Natural killer cell (primary cell): ENCODE results near the gene LGALS3BP. TPM values are rescaled to one million over a fixed set of nuclear protein-coding genes. Genes with fewer than 3 reads are reported as not detected.

ENCODE experiments used
- ATAC-seq, 3 donors: fragments of 150-1000 bp in 2 of 3; fragments of 200-7000 bp in 1 of 3; cut with Tn5 transposase; 1 replicate in 1 of 3; 2 replicates in 2 of 3; pipeline ENCODE4 v1.10.0; 2021; ENCODE audit warnings: mild to moderate bottlenecking in 2 of 3, moderate library complexity in 2 of 3
- DNase-seq, 2 donors: peaks; one replicate each; pipeline versions ENCODE4 v3.0.0 to v3.0.0-alpha.2; 2013 to 2021; ENCODE audit warnings: mixed read lengths in 1 of 2
- H3K27ac ChIP-seq: one replicate; pipeline ENCODE4 v1.5.1; 2013; ENCODE audit warnings: mild to moderate bottlenecking, low read length
- H3K27me3 ChIP-seq: one replicate; pipeline ENCODE4 v1.6.1; 2013; ENCODE audit warnings: low read length; ENCODE audit not compliant: control insufficient read depth, insufficient read depth
- H3K36me3 ChIP-seq: one replicate; pipeline ENCODE4 v1.6.1; 2013; ENCODE audit warnings: low read length; ENCODE audit not compliant: control insufficient read depth, insufficient read depth
- H3K4me1 ChIP-seq: one replicate; pipeline ENCODE4 v1.6.1; 2013; ENCODE audit warnings: low read length; ENCODE audit not compliant: control insufficient read depth, insufficient read depth
- H3K4me3 ChIP-seq: one replicate; pipeline ENCODE4 v1.5.1; 2013; ENCODE audit warnings: low read length
- H3K9me3 ChIP-seq: one replicate; pipeline ENCODE4 v1.6.1; 2013; ENCODE audit warnings: low read length; ENCODE audit not compliant: control insufficient read depth, insufficient read depth
- H3K27ac Mint-ChIP-seq, 2 donors: one replicate each; pipeline ENCODE4 v1.8.0; 2022; ENCODE audit warnings: mild to moderate bottlenecking in 2 of 2, mixed read lengths in 2 of 2, moderate library complexity in 1 of 2
- H3K27me3 Mint-ChIP-seq, 2 donors: one replicate each; pipeline ENCODE4 v1.8.0; 2022; ENCODE audit warnings: low read depth in 2 of 2, mixed read lengths in 2 of 2
- H3K36me3 Mint-ChIP-seq: one replicate; pipeline ENCODE4 v1.8.0; 2022; ENCODE audit warnings: mixed read lengths
- H3K4me1 Mint-ChIP-seq, 2 donors: one replicate each; pipeline ENCODE4 v1.8.0; 2022; ENCODE audit warnings: mixed read lengths in 2 of 2
- H3K4me3 Mint-ChIP-seq: one replicate; pipeline ENCODE4 v1.8.0; 2022; ENCODE audit warnings: mild to moderate bottlenecking, moderate library complexity, mixed read lengths
- H3K9me3 Mint-ChIP-seq, 2 donors: one replicate each; pipeline ENCODE4 v1.8.0; 2022; ENCODE audit warnings: mixed read lengths in 2 of 2
- WGBS: methylation state at CpG from one replicate; pipeline ENCODE4 v1.1.7; 2013; ENCODE audit warnings: missing lambda C conversion rate; ENCODE audit not compliant: insufficient coverage; 5-methylcytosine and 5-hydroxymethylcytosine counted together
- intact Hi-C: fragments of 100-400 bp; cut with micrococcal nuclease; formaldehyde crosslinking; loops from one replicate; pipeline ENCODE4 v1.14.2; 2022
- total RNA-seq, 4 donors: library from RNA; stranded (reverse); fragments of 120-200 nt in 1 of 4; gene quantifications; one replicate each; pipeline versions ENCODE4 v1.2.3 to v1.2.4, GENCODE V29; 2013 to 2022
- TF ChIP-seq, protein P1 (sequence below): fragments of 200-600 bp; IDR thresholded peaks from one replicate; pipeline ENCODE4 v1.8.0; 2022; ENCODE audit warnings: antibody characterized with exemption

Gene LGALS3BP
- total RNA-seq, 3 donors from 2014 or later (not counting 1 experiment from before 2014, with no cell fraction given), result 4.2 to 8.8 (median 4.2) TPM

DNA sequence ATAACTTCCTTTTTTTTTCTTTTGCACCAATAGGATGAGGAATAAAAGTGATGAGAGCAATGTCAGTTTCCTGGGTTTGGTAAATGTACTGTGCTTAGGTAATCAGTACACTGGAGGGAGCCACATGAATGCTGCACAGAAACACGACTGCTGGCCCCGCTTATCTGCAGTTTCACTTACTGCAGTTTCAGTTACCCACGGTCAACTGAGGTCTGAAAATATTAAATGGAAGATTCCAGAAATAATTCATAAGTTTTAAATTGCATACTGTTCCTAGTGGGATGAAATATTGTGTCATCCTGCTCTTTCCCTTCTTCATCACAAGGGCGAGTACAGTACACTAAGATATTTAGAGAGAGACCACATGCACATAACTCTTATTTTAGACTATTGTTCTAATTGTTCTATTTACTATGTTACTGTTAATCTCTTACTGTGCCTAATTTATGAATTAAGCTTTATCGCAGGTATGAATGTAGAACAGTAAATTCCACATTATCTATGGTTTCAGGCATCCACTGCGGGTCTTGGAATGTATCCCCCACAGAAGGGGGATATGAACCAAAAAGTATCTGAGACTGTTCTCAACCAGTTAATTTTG, 6.4 kb upstream of the LGALS3BP start:
- ATAC-seq (peak; percentile 40 to 74 (median 56)), DNase-seq (peak in 1 of 2 donors; percentile 56)
- no peak overlapping the region for H3K4me3 Mint-ChIP-seq
- H3K27ac Mint-ChIP-seq, result no peak overlapping the region
- H3K4me3 ChIP-seq, result no peak overlapping the region
- no peaks in the 10 kb centered on the region for H3K27me3 Mint-ChIP-seq
- peaks cover 14% of the 10 kb centered on the region for H3K4me1 ChIP-seq
- H3K9me3 ChIP-seq, result no peaks in the 10 kb centered on the region
- no peaks in the 10 kb centered on the region for H3K9me3 Mint-ChIP-seq
- no peak overlapping the region for H3K27ac ChIP-seq
- H3K36me3 Mint-ChIP-seq, result no peaks in the 10 kb centered on the region
- H3K36me3 ChIP-seq, result peaks cover 9% of the 10 kb centered on the region
- TF ChIP-seq, protein P1, sequence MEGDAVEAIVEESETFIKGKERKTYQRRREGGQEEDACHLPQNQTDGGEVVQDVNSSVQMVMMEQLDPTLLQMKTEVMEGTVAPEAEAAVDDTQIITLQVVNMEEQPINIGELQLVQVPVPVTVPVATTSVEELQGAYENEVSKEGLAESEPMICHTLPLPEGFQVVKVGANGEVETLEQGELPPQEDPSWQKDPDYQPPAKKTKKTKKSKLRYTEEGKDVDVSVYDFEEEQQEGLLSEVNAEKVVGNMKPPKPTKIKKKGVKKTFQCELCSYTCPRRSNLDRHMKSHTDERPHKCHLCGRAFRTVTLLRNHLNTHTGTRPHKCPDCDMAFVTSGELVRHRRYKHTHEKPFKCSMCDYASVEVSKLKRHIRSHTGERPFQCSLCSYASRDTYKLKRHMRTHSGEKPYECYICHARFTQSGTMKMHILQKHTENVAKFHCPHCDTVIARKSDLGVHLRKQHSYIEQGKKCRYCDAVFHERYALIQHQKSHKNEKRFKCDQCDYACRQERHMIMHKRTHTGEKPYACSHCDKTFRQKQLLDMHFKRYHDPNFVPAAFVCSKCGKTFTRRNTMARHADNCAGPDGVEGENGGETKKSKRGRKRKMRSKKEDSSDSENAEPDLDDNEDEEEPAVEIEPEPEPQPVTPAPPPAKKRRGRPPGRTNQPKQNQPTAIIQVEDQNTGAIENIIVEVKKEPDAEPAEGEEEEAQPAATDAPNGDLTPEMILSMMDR, result no peak
- no peaks in the 10 kb centered on the region for H3K27me3 ChIP-seq
- intact Hi-C loops, result no loop called here
- whole genome bisulfite sequencing, result 18% methylated on average over 5 of the region's 6 CpGs
- H3K4me1 Mint-ChIP-seq, result peaks cover 13% of the 10 kb centered on the region in 2 donors

DNA sequence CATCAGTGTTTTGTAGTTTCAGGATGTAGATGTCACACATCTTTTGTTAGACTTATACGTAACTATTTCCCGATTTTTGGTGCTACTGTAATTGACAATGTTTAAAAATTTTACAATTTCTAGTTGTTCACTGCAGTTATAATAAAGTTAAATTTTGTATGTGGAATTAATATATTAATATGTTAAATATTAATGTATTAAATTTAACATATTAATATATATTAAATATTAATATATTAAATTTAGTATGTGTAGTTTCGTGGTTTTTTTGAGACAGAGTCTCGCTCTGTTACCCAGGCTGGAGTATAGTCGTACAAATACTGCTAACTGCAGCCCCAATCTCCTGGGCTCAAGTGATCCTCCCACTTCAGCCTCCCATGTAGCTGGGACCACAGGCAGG, 5.7 kb upstream of the LGALS3BP start:
- WGBS, result 85% methylated on average over 3 of the region's 5 CpGs
- intact Hi-C loops, result no loop called here

DNA sequence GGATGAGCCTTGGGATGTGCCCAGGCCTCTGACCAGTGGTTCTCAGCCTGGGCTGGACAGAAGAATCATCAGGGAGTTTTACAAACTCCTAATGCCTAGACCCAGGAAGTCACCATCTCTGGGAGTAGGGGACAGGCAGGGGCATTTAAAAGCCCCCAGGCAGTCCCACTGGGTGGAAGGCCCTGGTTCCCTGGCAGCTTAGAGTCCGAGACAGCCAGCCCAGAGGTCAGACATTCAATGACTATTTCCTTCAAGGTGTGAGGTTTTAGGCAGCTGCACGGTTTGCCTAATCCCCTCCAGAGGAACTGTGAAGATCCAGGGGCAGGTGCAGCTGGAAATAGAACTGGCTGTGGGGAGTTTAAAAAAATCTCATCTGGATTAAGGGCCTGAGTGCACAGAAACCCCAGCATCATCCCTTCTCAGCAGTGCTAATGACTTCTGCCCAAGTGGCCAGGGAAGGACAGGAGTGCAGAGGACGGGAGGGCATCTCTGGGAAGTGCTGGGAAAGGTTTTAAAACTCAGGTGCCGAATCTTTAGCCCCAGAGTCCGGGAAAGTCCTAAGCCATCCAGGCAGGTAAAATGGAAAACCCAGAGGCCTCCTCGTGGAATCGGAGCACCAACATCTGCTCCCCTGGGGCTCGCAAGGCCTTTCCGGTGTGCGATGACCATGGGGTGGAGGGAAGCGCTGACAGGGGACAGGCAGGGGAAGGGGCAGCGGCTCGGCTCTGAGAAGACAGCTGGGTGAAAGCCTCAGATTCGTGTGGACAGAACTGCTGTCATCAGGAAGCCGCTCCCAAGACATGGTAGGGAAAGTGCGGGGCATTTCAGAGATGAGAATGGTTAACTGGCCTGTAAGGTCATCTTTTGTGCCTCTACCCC, 1.5 kb upstream of the LGALS3BP start:
- H3K4me1 Mint-ChIP-seq, result peaks cover 6 to 11% of the 10 kb centered on the region in 2 donors
- H3K27ac Mint-ChIP-seq, result no peak overlapping the region
- ATAC-seq (no peak), DNase-seq (no peak)
- intact Hi-C loops, result no loop called here
- 90% methylated on average over 16 of the region's 16 CpGs for WGBS
- no peaks in the 10 kb centered on the region for H3K36me3 ChIP-seq
- H3K27me3 ChIP-seq, result no peaks in the 10 kb centered on the region
- H3K4me3 Mint-ChIP-seq, result no peak overlapping the region
- no peaks in the 10 kb centered on the region for H3K27me3 Mint-ChIP-seq
- no peaks in the 10 kb centered on the region for H3K9me3 Mint-ChIP-seq
- no peak overlapping the region for H3K27ac ChIP-seq
- TF ChIP-seq, protein P1, result no peak
- H3K4me1 ChIP-seq, result peaks cover 12% of the 10 kb centered on the region
- H3K4me3 ChIP-seq, result no peak overlapping the region
- no peaks in the 10 kb centered on the region for H3K36me3 Mint-ChIP-seq
- H3K9me3 ChIP-seq, result no peaks in the 10 kb centered on the region

More for the DNA sequence above, 5.7 kb upstream of the LGALS3BP start:
- Histone ChIP-seq H3K27me3 (no peaks in the 10 kb centered on the region), H3K4me1 (peaks cover 14% of the 10 kb centered on the region), H3K9me3 (no peaks in the 10 kb centered on the region), H3K36me3 (peaks cover 2% of the 10 kb centered on the region), H3K4me3 (no peak overlapping the region), H3K27ac (no peak overlapping the region)
- DNase-seq (no peak), ATAC-seq (peak in 1 of 3 donors; percentile 3)
- Mint-ChIP-seq H3K4me1 (peaks cover 13% of the 10 kb centered on the region in 2 donors), H3K27ac (no peak overlapping the region), H3K4me3 (no peak overlapping the region), H3K9me3 (no peaks in the 10 kb centered on the region), H3K27me3 (no peaks in the 10 kb centered on the region), H3K36me3 (no peaks in the 10 kb centered on the region)
- TF ChIP-seq, protein P1, result no peak
